Measurements from ENCODE around the gene GPRIN2.
"Not testable (repeated sequence)": the region's sequence is repeated elsewhere in the genome, so short reads cannot be mapped to it uniquely, and the experiment has no call there.

Gene GPRIN2

GRCh38 chr10:46522295-46523118 is 34.0 kb downstream of the GPRIN2 start:
- in situ Hi-C loops (cut with MboI; ENCODE audit: low sequenced_read_pairs), result no loop called here

- in situ Hi-C loops (cut with MboI; ENCODE audit: low sequenced_read_pairs), result no loop called here
Measured at GRCh38 chr10:46520941-46521340, 35.5 kb downstream of the GPRIN2 start.

GRCh38 chr10:46520381-46520780 is 36.1 kb downstream of the GPRIN2 start:
- in situ Hi-C loops (cut with MboI; ENCODE audit: low sequenced_read_pairs), result no loop called here

GRCh38 chr10:46518028-46518725 is 38.3 kb downstream of the GPRIN2 start:
- in situ Hi-C loops (cut with MboI; ENCODE audit: low sequenced_read_pairs), result no loop called here

- in situ Hi-C loops (cut with MboI; ENCODE audit: low sequenced_read_pairs), result no loop called here
Measured at GRCh38 chr10:46517541-46517940, 38.9 kb downstream of the GPRIN2 start.

GRCh38 chr10:46516660-46517416 is 39.6 kb downstream of the GPRIN2 start:
- in situ Hi-C loops (cut with MboI; ENCODE audit: low sequenced_read_pairs), result no loop called here

GRCh38 chr10:46515793-46516192 is 40.7 kb downstream of the GPRIN2 start:
- in situ Hi-C loops (cut with MboI; ENCODE audit: low sequenced_read_pairs), result no loop called here

GRCh38 chr10:46515366-46515765 is 41.1 kb downstream of the GPRIN2 start:
- in situ Hi-C loops (cut with MboI; ENCODE audit: low sequenced_read_pairs), result no loop called here

- in situ Hi-C loops (cut with MboI; ENCODE audit: low sequenced_read_pairs), result no loop called here
Measured at GRCh38 chr10:46514899-46515298, 41.6 kb downstream of the GPRIN2 start.

- in situ Hi-C loops (cut with MboI; ENCODE audit: low sequenced_read_pairs), result no loop called here
Measured at GRCh38 chr10:46514431-46514861, 42.0 kb downstream of the GPRIN2 start.

- in situ Hi-C loops (cut with MboI; ENCODE audit: low sequenced_read_pairs), result not testable (repeated sequence)
Measured at GRCh38 chr10:46513333-46513732, 43.1 kb downstream of the GPRIN2 start.

GRCh38 chr10:46512725-46513124 is 43.7 kb downstream of the GPRIN2 start:
- in situ Hi-C loops (cut with MboI; ENCODE audit: low sequenced_read_pairs), result not testable (repeated sequence)

GRCh38 chr10:46512002-46512401 is 44.5 kb downstream of the GPRIN2 start:
- in situ Hi-C loops (cut with MboI; ENCODE audit: low sequenced_read_pairs), result not testable (repeated sequence)
